Measurements from ENCODE around the gene CFL1. TPM values are rescaled to one million over a fixed set of nuclear protein-coding genes. Genes with fewer than 3 reads are reported as not detected.

Gene CFL1
- total and polyA plus RNA-seq, 10 of the 15 experiments (the other 5 are each of a cell fraction or from before 2014, with no cell fraction given), result 164 to 2,994 (median 1,500) TPM

- no TSS peak for BruUV-seq (replicated peaks)
- ChIA-PET CTCF (interaction anchor here (0.9 to 7.2 kb wide), 4 partner anchors 24 to 109 kb away, joined by 3 to 192 read pairs (median 22); partner anchors contain the start of genes AP5B1 and KAT5), RAD21 (ENCODE audit: unreplicated experiment) (no interaction called here), POLR2A (no interaction called here), SMC1A (ENCODE audit: uncharacterized antibody, unreplicated experiment) (interaction anchor here (1.0 to 1.5 kb wide), 3 partner anchors 41 to 65 kb away, joined by 3 to 4 read pairs (median 3); no protein-coding TSS in a partner anchor)
- DNase-seq (ENCODE audit: low read depth, low spot score), result no peak
- no peaks in the 10 kb centered on the region for H3K36me3 ChIP-seq (ENCODE audit: control insufficient read depth in 2 of 2, insufficient read depth in 2 of 2, low read length in 1 of 2)
- WGBS (ENCODE audit: insufficient coverage, insufficient replicate concordance, low lambda C conversion rate, missing lambda C conversion rate), result 22% methylated on average over 8 of the region's 8 CpGs
- no peak for FAIRE-seq
- in situ Hi-C loops (cut with MboI), result loop anchor here (5.0 kb wide), 2 partner anchors 44 to 109 kb away; partner anchors contain the start of gene KAT5
- TF ChIP-seq CTCF (IDR thresholded peaks at IDR 0.05 in 2 of 3, conservative IDR thresholded peaks at IDR 0.05 in 1 of 3; ENCODE audit: control insufficient read depth in 2 of 3, extremely low read depth in 1 of 3, insufficient read depth in 1 of 3, low read depth in 3 of 3, low read length in 3 of 3) (no peak), E2F4 (IDR thresholded peaks at IDR 0.05; ENCODE audit: low read depth, low read length) (no peak), ATF2 (IDR thresholded peaks at IDR 0.05; ENCODE audit: low read length) (no peak), DPF2 (IDR thresholded peaks at IDR 0.05) (no peak), POLR2AphosphoS2 (IDR thresholded peaks at IDR 0.05; ENCODE audit: low read depth, low read length) (no peak), PRDM15 (CRISPR knock-in tag; IDR thresholded peaks at IDR 0.05) (no peak), MXI1 (IDR thresholded peaks at IDR 0.05; ENCODE audit: low read depth, low read length) (no peak), TCF7 (IDR thresholded peaks at IDR 0.05; ENCODE audit: borderline replicate concordance) (no peak), USF2 (IDR thresholded peaks at IDR 0.05; ENCODE audit: borderline replicate concordance, low read depth, low read length) (no peak)
- peak overlapping the region; percentile 7; the same call in 1 of the 2 replicates for H2AFZ ChIP-seq (ENCODE audit: control insufficient read depth, low read depth, low read length)
- H3K27me3 ChIP-seq (replicated peaks in 1 of 2; ENCODE audit: control insufficient read depth in 2 of 2, insufficient read depth in 2 of 2, low read length in 1 of 2), result no peaks in the 10 kb centered on the region
- no peak overlapping the region for H3K4me3 ChIP-seq
- H3K27ac ChIP-seq (ENCODE audit: control insufficient read depth, insufficient read depth), result no peak overlapping the region
- H3K9me3 ChIP-seq (replicated peaks; ENCODE audit: control insufficient read depth, insufficient read depth, low read length), result no peaks in the 10 kb centered on the region
- no peaks in the 10 kb centered on the region for H4K20me1 ChIP-seq (ENCODE audit: control insufficient read depth, insufficient read depth)
- intact Hi-C loops (cut with micrococcal nuclease; ENCODE audit: unreplicated experiment), result no loop called here
- H3K4me1 ChIP-seq (ENCODE audit: control insufficient read depth, insufficient read depth, low read length), result peaks cover 3% of the 10 kb centered on the region; the same call in 1 of the 2 replicates
- H3K79me2 ChIP-seq (ENCODE audit: control insufficient read depth, insufficient read depth, low read length), result no peaks in the 10 kb centered on the region
- H3K4me2 ChIP-seq (ENCODE audit: control insufficient read depth, insufficient read depth), result no peak overlapping the region
- ATAC-seq, result no peak
- H3K9ac ChIP-seq (ENCODE audit: control insufficient read depth, insufficient read depth, low read length), result no peak overlapping the region
Observed at GRCh38 chr11:65821107-65821506, 36.9 kb downstream of the CFL1 start.

All from GM12878 (cell line).